Cardiac fibroblast (primary cell): Measurements from ENCODE around the gene SLC16A8.
"Not testable (repeated sequence)": the region's sequence is repeated elsewhere in the genome, so short reads cannot be mapped to it uniquely, and the experiment has no call there.

Experiments used
- DNase-seq, 2 donors: peaks; one replicate each; pipeline versions ENCODE4 v3.0.0 to v3.0.0-alpha.2; 2010; ENCODE audit warnings: low read depth in 2 of 2
- H3K4me3 ChIP-seq, 2 donors: replicated peaks in 1 of 2; 1 replicate in 1 of 2; 2 replicates in 1 of 2; pipeline ENCODE4 v1.5.1; 2011; ENCODE audit warnings: low read depth in 2 of 2, low read length in 2 of 2, mild to moderate bottlenecking in 2 of 2, moderate library complexity in 1 of 2
- TF ChIP-seq, protein P1 (sequence below): IDR thresholded peaks from one replicate; pipeline ENCODE4 v1.5.1; 2011; ENCODE audit warnings: low read depth, mild to moderate bottlenecking, low read length, inconsistent platforms

The SLC16A8 gene

DNA sequence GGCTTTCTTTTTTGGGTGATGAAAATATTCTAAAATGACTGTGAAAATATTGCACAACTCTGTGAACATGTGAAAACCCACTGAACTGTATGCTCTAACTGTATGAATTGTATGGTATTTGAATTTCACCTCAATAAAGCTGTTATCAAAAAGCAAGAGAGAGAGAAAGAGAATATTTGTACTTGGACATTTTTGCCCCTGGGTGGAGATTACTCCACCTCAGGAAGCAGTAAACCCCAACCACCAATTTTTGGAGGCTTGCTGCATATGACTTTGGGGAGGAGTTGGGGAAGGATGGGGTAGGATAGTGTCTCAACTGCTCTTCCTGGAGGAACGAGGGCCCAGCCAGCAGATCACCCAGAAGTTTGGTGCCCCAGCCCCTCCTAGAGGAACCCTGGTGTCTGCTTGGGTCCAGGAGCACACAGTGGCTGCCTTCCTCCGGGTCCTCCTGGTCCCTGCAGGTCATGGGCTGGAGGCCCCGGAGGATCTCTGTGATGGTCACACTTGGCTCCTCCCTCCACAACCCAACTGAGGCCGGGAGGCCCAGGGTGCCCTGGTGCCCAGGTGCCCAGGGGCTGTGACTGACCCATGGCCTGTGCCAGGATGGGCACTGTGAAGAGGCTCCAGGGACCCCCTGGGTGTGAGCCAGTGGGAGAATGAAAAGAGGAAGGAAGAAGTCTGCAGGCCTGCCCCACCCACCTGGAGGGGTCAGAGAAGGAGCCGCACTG, 42.1 kb downstream of the SLC16A8 start:
- no peak overlapping the region for H3K4me3 ChIP-seq
- TF ChIP-seq, protein P1, sequence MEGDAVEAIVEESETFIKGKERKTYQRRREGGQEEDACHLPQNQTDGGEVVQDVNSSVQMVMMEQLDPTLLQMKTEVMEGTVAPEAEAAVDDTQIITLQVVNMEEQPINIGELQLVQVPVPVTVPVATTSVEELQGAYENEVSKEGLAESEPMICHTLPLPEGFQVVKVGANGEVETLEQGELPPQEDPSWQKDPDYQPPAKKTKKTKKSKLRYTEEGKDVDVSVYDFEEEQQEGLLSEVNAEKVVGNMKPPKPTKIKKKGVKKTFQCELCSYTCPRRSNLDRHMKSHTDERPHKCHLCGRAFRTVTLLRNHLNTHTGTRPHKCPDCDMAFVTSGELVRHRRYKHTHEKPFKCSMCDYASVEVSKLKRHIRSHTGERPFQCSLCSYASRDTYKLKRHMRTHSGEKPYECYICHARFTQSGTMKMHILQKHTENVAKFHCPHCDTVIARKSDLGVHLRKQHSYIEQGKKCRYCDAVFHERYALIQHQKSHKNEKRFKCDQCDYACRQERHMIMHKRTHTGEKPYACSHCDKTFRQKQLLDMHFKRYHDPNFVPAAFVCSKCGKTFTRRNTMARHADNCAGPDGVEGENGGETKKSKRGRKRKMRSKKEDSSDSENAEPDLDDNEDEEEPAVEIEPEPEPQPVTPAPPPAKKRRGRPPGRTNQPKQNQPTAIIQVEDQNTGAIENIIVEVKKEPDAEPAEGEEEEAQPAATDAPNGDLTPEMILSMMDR, result no peak
- DNase-seq, result no peak

GRCh38 chr22:38040953-38041759, 42.8 kb downstream of the SLC16A8 start:
- TF ChIP-seq, protein P1, result no peak
- peak in 1 of 2 donors; percentile 32 for DNase-seq
- H3K4me3 ChIP-seq, result no peak overlapping the region

- no peak overlapping the region for H3K4me3 ChIP-seq
- TF ChIP-seq, protein P1, result no peak
- no peak for DNase-seq
Observed at GRCh38 chr22:38038890-38039812, 44.8 kb downstream of the SLC16A8 start.

GRCh38 chr22:38038426-38038825, 45.6 kb downstream of the SLC16A8 start:
- DNase-seq, result no peak
- TF ChIP-seq, protein P1, result no peak
- no peak overlapping the region for H3K4me3 ChIP-seq

DNA sequence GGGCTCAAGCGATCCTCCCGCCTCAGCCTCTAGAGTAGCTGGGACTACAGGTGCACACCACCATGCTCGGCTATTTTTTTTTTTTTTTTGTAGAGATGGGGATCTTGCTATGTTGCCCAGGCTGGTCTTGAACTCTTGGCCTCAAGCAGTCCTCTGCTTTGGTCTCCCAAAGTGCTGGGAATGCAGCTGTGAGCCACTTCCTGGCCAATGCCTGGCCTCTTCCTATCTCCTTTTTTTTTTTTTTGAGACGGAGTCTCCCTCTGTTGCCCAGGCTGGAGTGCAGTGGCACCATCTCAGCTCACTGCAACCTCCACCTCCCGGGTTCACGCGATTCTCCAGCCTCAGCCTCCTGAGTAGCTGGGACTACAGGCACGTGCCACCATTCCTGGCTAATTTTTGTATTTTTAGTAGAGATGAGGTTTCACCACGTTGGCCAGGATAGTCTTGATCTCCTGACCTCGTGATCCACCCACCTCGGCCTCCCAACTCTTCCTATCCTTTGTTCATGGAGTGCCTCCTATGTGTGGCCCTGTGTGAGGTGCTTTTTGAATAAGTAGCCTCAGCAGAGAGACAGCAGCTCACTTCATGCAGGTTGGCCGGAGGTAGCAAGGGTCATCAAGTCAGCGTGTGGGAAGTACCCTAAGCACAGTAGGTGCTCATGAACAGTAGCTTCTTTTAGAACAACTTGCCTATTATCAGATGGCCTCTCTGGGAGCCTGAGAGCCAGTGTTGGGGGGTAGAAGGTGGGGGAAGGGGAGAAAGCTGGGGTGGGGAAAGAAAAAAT, 46.4 kb downstream of the SLC16A8 start:
- not testable (repeated sequence) for DNase-seq, H3K4me3 ChIP-seq

DNA sequence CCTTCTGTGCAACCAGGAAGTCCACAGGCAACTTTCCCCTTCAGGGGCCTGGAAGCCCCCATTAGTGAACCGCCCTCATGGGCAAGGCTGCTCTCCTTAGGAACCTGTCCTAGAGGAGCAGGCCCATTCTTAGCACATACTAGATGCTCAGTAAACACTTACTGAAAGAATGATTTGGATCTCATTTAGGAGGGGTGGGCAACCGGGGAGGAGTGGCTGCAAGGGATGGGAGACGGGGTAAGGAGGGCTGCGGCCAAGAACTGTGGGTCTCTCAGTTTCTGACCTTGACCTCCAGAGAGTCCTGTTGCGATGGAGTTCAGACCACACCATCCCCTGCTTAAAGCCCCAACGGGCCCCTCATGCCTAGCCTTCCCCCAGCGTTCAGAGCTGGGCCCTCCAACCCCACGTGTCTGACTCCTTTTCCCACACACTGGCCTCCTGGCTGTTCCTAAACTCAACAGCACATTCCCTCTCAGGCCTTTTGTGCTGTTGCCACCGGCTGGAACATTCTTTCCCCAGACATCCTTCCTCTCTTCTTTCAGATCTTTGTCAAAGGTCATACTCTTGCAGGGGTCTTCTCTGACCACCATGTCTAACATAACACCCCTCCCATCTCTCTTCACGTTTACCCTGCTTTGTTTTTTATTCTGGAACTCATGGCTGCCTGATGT, 47.5 kb downstream of the SLC16A8 start:
- H3K4me3 ChIP-seq, result no peak overlapping the region
- TF ChIP-seq, protein P1, result no peak
- no peak for DNase-seq
